ENCODE measurements around the gene DNAL4. TPM values are rescaled to one million over a fixed set of nuclear protein-coding genes. Genes with fewer than 3 reads are reported as not detected.

DNAL4 gene
- total RNA-seq, 1 donor from 2014 or later = 21.3 TPM

DNA sequence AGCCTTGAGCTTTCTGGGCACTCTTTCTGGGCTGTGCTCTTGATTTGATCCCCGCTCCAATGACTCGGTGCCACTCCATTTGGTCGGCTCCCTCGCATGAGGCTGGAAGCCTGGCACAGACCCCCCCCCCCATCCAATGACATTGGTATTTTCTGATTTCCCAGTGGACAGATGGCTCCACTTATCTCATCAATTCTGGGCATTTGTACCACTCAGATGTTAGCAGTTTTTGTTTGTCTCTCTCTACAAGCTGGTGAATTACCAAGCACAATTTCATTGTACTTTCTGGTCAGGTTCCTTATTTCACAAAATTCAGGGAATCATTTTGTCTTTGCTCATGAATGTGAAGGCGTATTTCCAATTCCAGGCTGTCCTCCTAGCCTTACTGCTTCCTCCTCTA, 9.1 kb downstream of the DNAL4 start:
- Histone ChIP-seq H3K27ac (no peak overlapping the region), H3K4me3 (no peak overlapping the region), H3K27me3 (ENCODE audit: low read depth) (no peaks in the 10 kb centered on the region), H3K36me3 (peaks cover 30% of the 10 kb centered on the region), H3K4me1 (peaks cover 19% of the 10 kb centered on the region), H3K9me3 (no peaks in the 10 kb centered on the region)
- no peak for TF ChIP-seq CTCF (IDR thresholded peaks at IDR 0.05)
- ATAC-seq (no peak), DNase-seq (no peak)
- intact Hi-C loops (cut with DNase I) = no loop called here

DNA sequence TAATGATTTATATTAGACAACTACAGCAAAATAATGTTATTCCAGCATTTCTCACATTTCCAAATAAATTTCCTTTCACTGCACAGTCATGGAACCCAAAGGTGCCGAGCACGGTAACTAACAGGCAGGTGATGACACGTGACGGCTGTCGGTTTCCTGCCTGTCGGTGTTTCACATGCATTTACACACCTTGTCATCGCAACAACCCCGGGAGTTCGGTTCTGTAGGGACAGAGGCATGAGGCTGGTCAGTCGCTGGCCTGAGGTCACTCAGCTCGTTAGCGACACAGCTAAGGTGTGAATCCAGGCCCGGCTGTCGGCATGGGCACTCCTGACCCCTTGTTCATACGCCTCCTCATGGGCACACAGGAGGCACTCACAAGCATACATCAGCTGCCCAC, 9.9 kb downstream of the DNAL4 start:
- Histone ChIP-seq H3K36me3 (peaks cover 34% of the 10 kb centered on the region), H3K27ac (no peak overlapping the region), H3K27me3 (ENCODE audit: low read depth) (no peaks in the 10 kb centered on the region), H3K4me3 (no peak overlapping the region), H3K4me1 (peaks cover 15% of the 10 kb centered on the region), H3K9me3 (no peaks in the 10 kb centered on the region)
- DNase-seq (no peak), ATAC-seq (no peak)
- TF ChIP-seq CTCF (IDR thresholded peaks at IDR 0.05) = no peak
- intact Hi-C loops (cut with DNase I) = no loop called here

- TF ChIP-seq CTCF (IDR thresholded peaks at IDR 0.05) = no peak
- intact Hi-C loops (cut with DNase I) = no loop called here
Observed at GRCh38 chr22:38783095-38783615, 10.8 kb downstream of the DNAL4 start.

DNA sequence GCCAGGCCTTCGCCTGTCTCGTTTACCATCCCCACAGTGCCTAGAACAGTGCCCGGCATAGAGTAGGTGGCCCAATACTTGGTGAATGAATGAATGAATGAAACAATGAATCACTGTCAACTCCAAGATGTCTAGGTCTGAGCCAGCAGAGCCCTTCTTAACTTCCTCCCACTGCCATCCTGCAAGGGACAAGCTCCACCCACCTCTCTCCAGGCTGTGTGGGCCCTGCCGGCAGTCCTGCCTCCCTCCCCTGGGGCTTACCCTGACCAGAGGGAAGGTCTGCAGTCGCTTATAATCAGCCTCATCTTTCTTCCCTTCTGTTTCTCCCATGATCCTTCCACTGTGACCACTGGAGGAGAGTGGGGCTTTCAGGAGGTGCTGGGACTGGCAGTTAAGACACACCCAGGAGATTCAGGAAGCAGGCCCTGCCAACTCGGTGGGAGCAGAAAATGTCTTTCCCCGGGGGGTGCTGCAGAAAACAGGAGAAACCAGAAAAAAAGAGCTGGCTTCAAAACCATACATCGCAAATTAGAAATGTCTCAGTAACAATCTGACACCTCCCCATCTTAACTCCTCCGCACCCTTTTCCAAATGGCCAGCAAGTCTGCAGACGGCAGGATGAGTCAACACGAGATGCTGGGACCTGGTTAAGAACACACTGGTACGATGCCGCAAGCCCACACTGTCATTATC, 11.4 kb downstream of the DNAL4 start:
- no peak for TF ChIP-seq CTCF (IDR thresholded peaks at IDR 0.05)
- Histone ChIP-seq H3K9me3 (no peaks in the 10 kb centered on the region), H3K27me3 (ENCODE audit: low read depth) (no peaks in the 10 kb centered on the region), H3K4me3 (no peak overlapping the region), H3K27ac (no peak overlapping the region), H3K4me1 (no peaks in the 10 kb centered on the region), H3K36me3 (peaks cover 43% of the 10 kb centered on the region)
- DNase-seq (no peak), ATAC-seq (peak in 1 of 2 donors; percentile 31)
- intact Hi-C loops (cut with DNase I) = no loop called here

More at GRCh38 chr22:38783095-38783615, 10.8 kb downstream of the DNAL4 start:
- Histone ChIP-seq H3K4me3 (no peak overlapping the region), H3K4me1 (peaks cover 6% of the 10 kb centered on the region), H3K9me3 (no peaks in the 10 kb centered on the region), H3K27ac (no peak overlapping the region), H3K27me3 (ENCODE audit: low read depth) (no peaks in the 10 kb centered on the region), H3K36me3 (peaks cover 42% of the 10 kb centered on the region)
- DNase-seq (no peak), ATAC-seq (no peak)

DNA sequence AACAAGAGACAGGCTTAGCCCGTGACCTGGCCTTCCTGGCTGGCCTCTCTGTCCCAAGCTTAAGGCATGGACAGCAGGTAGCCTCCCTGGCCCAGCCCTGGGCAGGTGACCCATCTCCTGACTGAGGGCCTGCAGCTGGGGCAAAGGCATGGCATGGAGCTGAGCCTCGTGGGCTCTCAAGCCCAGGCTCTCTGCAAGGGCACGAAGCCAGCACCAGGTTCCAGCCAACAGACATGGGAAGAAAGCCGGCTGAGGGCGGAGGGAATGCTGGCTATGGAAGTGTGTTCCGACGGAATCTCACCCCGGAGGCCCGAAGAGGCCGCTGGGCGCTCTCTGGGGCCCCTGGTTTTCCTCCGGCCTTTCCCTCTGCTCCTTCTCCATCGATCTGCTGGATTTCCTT, 12.9 kb downstream of the DNAL4 start:
- no peak for DNase-seq
- no peak overlapping the region for H3K27ac ChIP-seq
- H3K4me1 ChIP-seq = no peaks in the 10 kb centered on the region
- no peaks in the 10 kb centered on the region for H3K27me3 ChIP-seq (ENCODE audit: low read depth)
- no peak for TF ChIP-seq CTCF (IDR thresholded peaks at IDR 0.05)
- intact Hi-C loops (cut with DNase I) = no loop called here
- H3K4me3 ChIP-seq = no peak overlapping the region
- ATAC-seq = no peak
- H3K9me3 ChIP-seq = no peaks in the 10 kb centered on the region
- peaks cover 43% of the 10 kb centered on the region for H3K36me3 ChIP-seq
